Skeletal muscle tissue (tissue), 4 donors: ENCODE results near the gene CHN2. TPM values are rescaled to one million over a fixed set of nuclear protein-coding genes. Genes with fewer than 3 reads are reported as not detected.

ENCODE experiments used
- H3K27ac ChIP-seq: one replicate; pipeline ENCODE4 v1.7.0; 2013; ENCODE audit warnings: mild to moderate bottlenecking, low read depth, low read length, inconsistent platforms
- H3K27me3 ChIP-seq, 3 donors: one replicate each; pipeline ENCODE4 v1.7.0; 2013; ENCODE audit warnings: low read length in 3 of 3; ENCODE audit not compliant: control insufficient read depth in 3 of 3, insufficient read depth in 3 of 3
- H3K36me3 ChIP-seq, 3 donors: one replicate each; pipeline ENCODE4 v1.7.0; 2013; ENCODE audit warnings: low read length in 3 of 3; ENCODE audit not compliant: control insufficient read depth in 3 of 3, insufficient read depth in 3 of 3
- H3K4me1 ChIP-seq, 3 donors: one replicate each; pipeline ENCODE4 v1.7.0; 2013; ENCODE audit warnings: low read length in 3 of 3, mild to moderate bottlenecking in 3 of 3; ENCODE audit not compliant: control insufficient read depth in 3 of 3, insufficient read depth in 3 of 3
- H3K4me3 ChIP-seq, 3 donors: one replicate each; pipeline ENCODE4 v1.7.0; 2013; ENCODE audit warnings: low read length in 3 of 3
- H3K9ac ChIP-seq, 3 donors: one replicate each; pipeline ENCODE4 v1.7.0; 2013; ENCODE audit warnings: low read length in 3 of 3, mild to moderate bottlenecking in 3 of 3, moderate library complexity in 2 of 3, low read depth in 1 of 3
- H3K9me3 ChIP-seq, 3 donors: one replicate each; pipeline ENCODE4 v1.7.0; 2013; ENCODE audit warnings: low read length in 3 of 3; ENCODE audit not compliant: control insufficient read depth in 3 of 3
- total RNA-seq: library from RNA; depleted of rRNA; stranded (reverse); fragments of >200 nt; gene quantifications from one replicate; pipeline ENCODE4 v1.2.3, GENCODE V29; 2014
- donor health status: Osteomylitis.

CHN2 gene
- total RNA-seq, 1 donor from 2014 or later: 11.0 TPM

DNA sequence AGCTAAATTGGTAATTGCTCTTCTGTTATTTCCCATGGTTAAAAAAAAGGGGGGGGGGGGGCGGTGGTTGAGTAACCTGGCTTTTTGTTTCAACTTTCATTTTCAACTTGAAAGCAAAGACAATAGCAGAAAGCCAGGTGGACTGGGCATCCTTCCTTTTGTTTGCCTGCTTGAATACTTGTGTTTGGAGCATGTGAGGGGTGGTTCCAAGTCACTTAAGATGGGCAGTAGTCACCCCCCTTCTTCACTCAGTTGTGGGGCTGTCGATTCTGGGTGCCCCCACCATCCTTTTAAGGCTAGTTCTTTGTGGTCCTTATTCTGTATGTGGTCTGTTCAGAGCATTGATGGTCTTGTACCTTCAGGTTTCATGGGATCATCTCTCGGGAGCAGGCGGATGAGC is 203.4 kb downstream of the CHN2 start:
- Histone ChIP-seq H3K9me3 (no peaks in the 10 kb centered on the region), H3K4me3 (no peak overlapping the region), H3K9ac (no peak overlapping the region), H3K27ac (no peak overlapping the region), H3K36me3 (peaks cover 0 to 10% (median 4%) of the 10 kb centered on the region in 3 donors), H3K27me3 (no peaks in the 10 kb centered on the region), H3K4me1 (no peaks in the 10 kb centered on the region)

GRCh38 chr7:29400437-29400836 is 205.9 kb downstream of the CHN2 start:
- no peak overlapping the region for H3K4me3 ChIP-seq
- no peaks in the 10 kb centered on the region for H3K9me3 ChIP-seq
- no peak overlapping the region for H3K9ac ChIP-seq
- H3K4me1 ChIP-seq: no peaks in the 10 kb centered on the region
- no peaks in the 10 kb centered on the region for H3K27me3 ChIP-seq
- H3K36me3 ChIP-seq: peaks cover 0 to 10% (median 4%) of the 10 kb centered on the region in 3 donors
- no peak overlapping the region for H3K27ac ChIP-seq

DNA sequence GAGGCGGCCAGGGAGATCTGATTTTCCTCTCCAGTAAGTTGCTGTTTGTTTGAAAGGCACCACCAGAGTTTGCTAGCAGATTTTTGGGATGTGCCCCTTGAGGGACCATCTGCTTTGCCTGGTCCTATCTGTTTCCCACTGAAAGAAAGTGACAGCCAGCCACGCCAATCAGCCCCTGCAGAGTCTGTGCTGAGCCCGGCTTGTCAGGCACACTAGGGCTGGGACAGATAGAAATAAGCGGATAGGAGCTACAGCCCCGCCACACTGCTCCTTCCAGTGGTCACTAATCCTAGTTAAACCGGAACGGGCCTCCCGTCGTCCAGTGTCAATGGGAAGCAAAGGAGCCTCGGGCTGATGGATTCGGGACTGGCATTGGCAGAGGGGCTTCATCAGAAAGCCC is 207.2 kb downstream of the CHN2 start:
- H3K9me3 ChIP-seq: no peaks in the 10 kb centered on the region
- H3K27me3 ChIP-seq: no peaks in the 10 kb centered on the region

DNA sequence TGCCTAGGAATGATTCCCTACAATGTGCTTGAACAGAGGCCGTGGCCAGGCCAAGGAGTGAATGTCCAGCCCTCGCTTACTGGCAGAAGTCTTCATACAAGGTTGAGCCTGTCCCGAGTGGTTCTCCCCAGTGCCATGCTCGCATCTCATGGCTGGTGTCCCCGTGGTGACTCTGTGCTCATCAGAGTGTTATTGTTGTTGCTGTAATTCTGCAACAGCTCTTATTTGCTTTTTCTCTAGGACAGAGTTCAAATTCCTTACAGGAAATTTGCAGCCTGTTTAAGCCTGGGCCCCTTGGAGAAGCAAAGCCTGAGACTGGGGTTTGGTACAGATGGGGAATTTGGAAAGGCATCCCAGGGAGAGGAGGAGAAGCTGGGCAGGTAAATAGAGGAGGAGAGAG is 211.3 kb downstream of the CHN2 start:
- no peak overlapping the region for H3K9ac ChIP-seq
- no peak overlapping the region for H3K27ac ChIP-seq
- H3K27me3 ChIP-seq: no peaks in the 10 kb centered on the region
- H3K4me3 ChIP-seq: no peak overlapping the region
- no peaks in the 10 kb centered on the region for H3K36me3 ChIP-seq
- H3K9me3 ChIP-seq: no peaks in the 10 kb centered on the region
- H3K4me1 ChIP-seq: no peaks in the 10 kb centered on the region

More for the DNA sequence above, 207.2 kb downstream of the CHN2 start:
- Histone ChIP-seq H3K4me1 (no peaks in the 10 kb centered on the region), H3K9ac (no peak overlapping the region), H3K27ac (no peak overlapping the region), H3K4me3 (no peak overlapping the region), H3K36me3 (peaks cover 0 to 10% (median 4%) of the 10 kb centered on the region in 3 donors)

- H3K9ac ChIP-seq: no peak overlapping the region
- no peaks in the 10 kb centered on the region for H3K36me3 ChIP-seq
- no peak overlapping the region for H3K27ac ChIP-seq
- H3K4me1 ChIP-seq: no peaks in the 10 kb centered on the region
- H3K9me3 ChIP-seq: no peaks in the 10 kb centered on the region
- no peak overlapping the region for H3K4me3 ChIP-seq
- H3K27me3 ChIP-seq: no peaks in the 10 kb centered on the region
Observed at GRCh38 chr7:29406366-29406765, 211.8 kb downstream of the CHN2 start.

DNA sequence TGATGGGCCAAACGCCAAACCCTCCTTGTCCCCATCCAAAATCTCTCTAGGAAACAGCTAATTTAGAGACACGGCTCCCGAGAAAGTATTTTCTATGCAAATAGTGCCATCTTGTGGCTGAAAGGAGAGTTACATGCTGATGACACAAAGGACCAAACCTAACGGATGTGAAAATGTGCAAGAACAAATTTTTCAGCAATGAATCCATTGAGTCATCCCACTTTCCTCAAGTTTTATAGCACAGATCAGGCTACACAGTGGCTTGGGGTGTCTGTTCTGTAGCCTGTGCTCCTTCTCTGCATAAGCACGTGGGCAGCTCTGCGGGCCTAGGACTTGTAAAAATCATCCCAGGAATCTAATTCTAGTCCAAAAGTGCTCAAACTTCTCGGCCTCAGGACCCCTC is 214.3 kb downstream of the CHN2 start:
- no peak overlapping the region for H3K9ac ChIP-seq
- no peak overlapping the region for H3K27ac ChIP-seq
- no peaks in the 10 kb centered on the region for H3K9me3 ChIP-seq
- H3K36me3 ChIP-seq: no peaks in the 10 kb centered on the region
- no peak overlapping the region for H3K4me3 ChIP-seq
- H3K27me3 ChIP-seq: no peaks in the 10 kb centered on the region
- peaks cover 0 to under 1% (median 0%) of the 10 kb centered on the region in 3 donors for H3K4me1 ChIP-seq

- no peak overlapping the region for H3K27ac ChIP-seq
- H3K4me3 ChIP-seq: no peak overlapping the region
- peaks cover 0 to 5% (median 0%) of the 10 kb centered on the region in 3 donors for H3K4me1 ChIP-seq
- no peaks in the 10 kb centered on the region for H3K27me3 ChIP-seq
- H3K9ac ChIP-seq: no peak overlapping the region
- no peaks in the 10 kb centered on the region for H3K9me3 ChIP-seq
- no peaks in the 10 kb centered on the region for H3K36me3 ChIP-seq
Observed at GRCh38 chr7:29410996-29411395, 216.4 kb downstream of the CHN2 start.

DNA sequence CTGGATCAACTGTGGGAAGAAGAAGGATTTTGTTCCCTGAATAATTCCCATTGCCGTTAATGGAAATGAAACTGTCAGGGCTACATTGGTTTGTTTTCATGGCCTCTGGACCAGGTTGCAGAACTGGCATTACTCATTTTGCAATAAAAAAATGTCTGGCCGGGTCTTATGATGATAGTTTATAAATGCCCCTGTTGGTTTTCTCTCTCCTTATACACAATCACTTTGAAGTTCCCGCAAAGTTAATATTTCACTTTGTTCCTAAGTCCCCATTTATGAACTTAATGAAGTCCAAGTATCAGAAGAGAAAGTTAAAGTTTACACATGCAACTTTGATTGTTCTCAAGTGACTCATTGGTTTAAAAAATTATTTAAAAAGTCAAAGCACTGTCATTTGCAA is 218.3 kb downstream of the CHN2 start:
- no peaks in the 10 kb centered on the region for H3K9me3 ChIP-seq
- H3K9ac ChIP-seq: no peak overlapping the region

GRCh38 chr7:29413626-29414136 is 219.1 kb downstream of the CHN2 start:
- peaks cover 0 to 5% (median 0%) of the 10 kb centered on the region in 3 donors for H3K4me1 ChIP-seq
- peaks cover 0 to 3% (median 0%) of the 10 kb centered on the region in 3 donors for H3K27me3 ChIP-seq

More for the DNA sequence above, 218.3 kb downstream of the CHN2 start:
- Histone ChIP-seq H3K36me3 (no peaks in the 10 kb centered on the region), H3K27me3 (peaks cover 0 to 3% (median 0%) of the 10 kb centered on the region in 3 donors), H3K4me1 (peaks cover 0 to 5% (median 0%) of the 10 kb centered on the region in 3 donors), H3K27ac (no peak overlapping the region), H3K4me3 (no peak overlapping the region)

GRCh38 chr7:29414216-29414615 is 219.6 kb downstream of the CHN2 start:
- no peak overlapping the region for H3K9ac ChIP-seq
- peaks cover 0 to 3% (median 0%) of the 10 kb centered on the region in 3 donors for H3K27me3 ChIP-seq
- no peaks in the 10 kb centered on the region for H3K9me3 ChIP-seq
- no peaks in the 10 kb centered on the region for H3K36me3 ChIP-seq
- H3K4me3 ChIP-seq: no peak overlapping the region
- no peak overlapping the region for H3K27ac ChIP-seq
- peaks cover 0 to 5% (median 0%) of the 10 kb centered on the region in 3 donors for H3K4me1 ChIP-seq

More at GRCh38 chr7:29413626-29414136, 219.1 kb downstream of the CHN2 start:
- no peak overlapping the region for H3K27ac ChIP-seq
- no peak overlapping the region for H3K9ac ChIP-seq
- H3K9me3 ChIP-seq: no peaks in the 10 kb centered on the region
- H3K4me3 ChIP-seq: no peak overlapping the region
- no peaks in the 10 kb centered on the region for H3K36me3 ChIP-seq
